HepG2 (cell line): Measurements from ENCODE around the gene RRP12.

Source experiments
- FOXJ3 ChIP-seq: sonication (generic); formaldehyde crosslinking; IDR thresholded peaks from 2 replicates; pipeline ENCODE4 v1.4.0; 2020; ENCODE audit warnings: missing genetic modification reagents, mild to moderate bottlenecking, borderline replicate concordance
- POLR2G ChIP-seq: fragments of 200-400 bp; formaldehyde crosslinking; IDR thresholded peaks from 2 replicates; pipeline ENCODE4 v1.6.1; 2018; ENCODE audit warnings: mild to moderate bottlenecking, low read depth, low read length, moderate library complexity
- PRDM10 ChIP-seq: sonication (generic); formaldehyde crosslinking; IDR thresholded peaks from 2 replicates; pipeline ENCODE4 v1.4.0; 2020; ENCODE audit warnings: low read depth, missing genetic modification reagents
- TF ChIP-seq, protein P1 (sequence below): sonication (generic); formaldehyde crosslinking; IDR thresholded peaks from 2 replicates; pipeline ENCODE4 v1.5.0; 2020; ENCODE audit warnings: mild to moderate bottlenecking, missing genetic modification reagents, moderate library complexity

GRCh38 chr10:97373456-97373855, 27.7 kb downstream of the RRP12 start:
- no peak for TF ChIP-seq FOXJ3 (CRISPR knock-in tag)
- TF ChIP-seq, protein P1, sequence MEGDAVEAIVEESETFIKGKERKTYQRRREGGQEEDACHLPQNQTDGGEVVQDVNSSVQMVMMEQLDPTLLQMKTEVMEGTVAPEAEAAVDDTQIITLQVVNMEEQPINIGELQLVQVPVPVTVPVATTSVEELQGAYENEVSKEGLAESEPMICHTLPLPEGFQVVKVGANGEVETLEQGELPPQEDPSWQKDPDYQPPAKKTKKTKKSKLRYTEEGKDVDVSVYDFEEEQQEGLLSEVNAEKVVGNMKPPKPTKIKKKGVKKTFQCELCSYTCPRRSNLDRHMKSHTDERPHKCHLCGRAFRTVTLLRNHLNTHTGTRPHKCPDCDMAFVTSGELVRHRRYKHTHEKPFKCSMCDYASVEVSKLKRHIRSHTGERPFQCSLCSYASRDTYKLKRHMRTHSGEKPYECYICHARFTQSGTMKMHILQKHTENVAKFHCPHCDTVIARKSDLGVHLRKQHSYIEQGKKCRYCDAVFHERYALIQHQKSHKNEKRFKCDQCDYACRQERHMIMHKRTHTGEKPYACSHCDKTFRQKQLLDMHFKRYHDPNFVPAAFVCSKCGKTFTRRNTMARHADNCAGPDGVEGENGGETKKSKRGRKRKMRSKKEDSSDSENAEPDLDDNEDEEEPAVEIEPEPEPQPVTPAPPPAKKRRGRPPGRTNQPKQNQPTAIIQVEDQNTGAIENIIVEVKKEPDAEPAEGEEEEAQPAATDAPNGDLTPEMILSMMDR: no peak
- no peak for TF ChIP-seq POLR2G
- no peak for TF ChIP-seq PRDM10 (CRISPR knock-in tag)
